Mammary epithelial cell (primary cell): ENCODE data around the gene TFCP2L1.

Experiments
- EZH2 ChIP-seq: IDR thresholded peaks from 2 replicates; pipeline ENCODE4 v1.6.1; 2012; ENCODE audit warnings: low read length, inconsistent platforms, borderline replicate concordance
- TF ChIP-seq, protein P1 (sequence below), 2 donors: IDR thresholded peaks in 1 of 2; conservative IDR thresholded peaks in 1 of 2; 2 replicates each; pipeline ENCODE4 v1.5.1; 2011 to 2012; ENCODE audit warnings: inconsistent platforms in 2 of 2, low read length in 2 of 2, mild to moderate bottlenecking in 2 of 2, control low read depth in 1 of 2, low read depth in 1 of 2; ENCODE audit not compliant: insufficient read depth in 1 of 2; ENCODE audit errors: extremely low read depth in 1 of 2

DNA sequence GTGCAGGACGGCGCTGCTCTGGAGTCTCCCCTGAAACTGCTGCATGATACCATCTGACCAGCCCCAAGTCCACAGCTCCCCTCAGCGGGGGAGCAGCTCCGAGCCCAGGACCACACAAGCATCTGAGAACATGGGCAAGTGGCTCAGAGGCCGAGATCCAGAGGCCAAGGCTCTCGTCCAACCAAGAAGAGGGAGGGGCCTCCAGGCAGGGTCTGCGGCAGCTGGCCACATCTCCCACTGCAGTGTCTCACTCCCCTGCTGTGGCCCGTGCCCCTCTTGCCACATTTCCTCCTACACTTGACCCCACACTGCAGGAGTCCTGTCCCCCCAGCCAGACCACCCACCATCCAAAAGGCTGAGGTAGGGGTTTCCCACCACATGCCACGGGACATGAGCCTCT is 50.2 kb downstream of the TFCP2L1 start:
- TF ChIP-seq, protein P1, sequence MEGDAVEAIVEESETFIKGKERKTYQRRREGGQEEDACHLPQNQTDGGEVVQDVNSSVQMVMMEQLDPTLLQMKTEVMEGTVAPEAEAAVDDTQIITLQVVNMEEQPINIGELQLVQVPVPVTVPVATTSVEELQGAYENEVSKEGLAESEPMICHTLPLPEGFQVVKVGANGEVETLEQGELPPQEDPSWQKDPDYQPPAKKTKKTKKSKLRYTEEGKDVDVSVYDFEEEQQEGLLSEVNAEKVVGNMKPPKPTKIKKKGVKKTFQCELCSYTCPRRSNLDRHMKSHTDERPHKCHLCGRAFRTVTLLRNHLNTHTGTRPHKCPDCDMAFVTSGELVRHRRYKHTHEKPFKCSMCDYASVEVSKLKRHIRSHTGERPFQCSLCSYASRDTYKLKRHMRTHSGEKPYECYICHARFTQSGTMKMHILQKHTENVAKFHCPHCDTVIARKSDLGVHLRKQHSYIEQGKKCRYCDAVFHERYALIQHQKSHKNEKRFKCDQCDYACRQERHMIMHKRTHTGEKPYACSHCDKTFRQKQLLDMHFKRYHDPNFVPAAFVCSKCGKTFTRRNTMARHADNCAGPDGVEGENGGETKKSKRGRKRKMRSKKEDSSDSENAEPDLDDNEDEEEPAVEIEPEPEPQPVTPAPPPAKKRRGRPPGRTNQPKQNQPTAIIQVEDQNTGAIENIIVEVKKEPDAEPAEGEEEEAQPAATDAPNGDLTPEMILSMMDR (conservative IDR thresholded peaks at IDR 0.05 in 1 of 2, IDR thresholded peaks at IDR 0.05 in 1 of 2; ENCODE audit: extremely low read depth in 1 of 2, insufficient read depth in 1 of 2, low read depth in 1 of 2, low read length in 2 of 2), result no peak
- TF ChIP-seq EZH2, result no peak
